H7 (cell line): ENCODE data around the gene CRELD1. TPM values are rescaled to one million over a fixed set of nuclear protein-coding genes. Genes with fewer than 3 reads are reported as not detected.
A peak's percentile ranks its signal among the peaks of the same experiment; 100 is the strongest.
"Not testable (repeated sequence)": the region's sequence is repeated elsewhere in the genome, so short reads cannot be mapped to it uniquely, and the experiment has no call there.

Experiments used
- DNase-seq: peaks from one replicate; pipeline ENCODE4 v3.0.0; 2012
- H3K27me3 ChIP-seq: 2 replicates; pipeline ENCODE4 v1.6.0; 2011; ENCODE audit warnings: mild to moderate bottlenecking, low read length; ENCODE audit not compliant: control insufficient read depth, insufficient read depth
- H3K36me3 ChIP-seq: replicated peaks from 2 replicates; pipeline ENCODE4 v1.5.1; 2011; ENCODE audit warnings: low read length; ENCODE audit not compliant: control insufficient read depth, insufficient read depth
- H3K4me3 ChIP-seq: 2 replicates; pipeline ENCODE4 v1.5.1; 2011; ENCODE audit warnings: low read depth, mild to moderate bottlenecking, control low read depth, low read length, moderate library complexity; ENCODE audit not compliant: insufficient read depth
- total RNA-seq: library from RNA; depleted of rRNA; stranded (reverse); fragments of >200 nt; shearing (Covaris generic); gene quantifications from 2 replicates; pipeline ENCODE4 v1.2.3, GENCODE V29; 2014

CRELD1 gene
- total RNA-seq, 1 experiment from 2014 or later = 22.2 TPM

DNA sequence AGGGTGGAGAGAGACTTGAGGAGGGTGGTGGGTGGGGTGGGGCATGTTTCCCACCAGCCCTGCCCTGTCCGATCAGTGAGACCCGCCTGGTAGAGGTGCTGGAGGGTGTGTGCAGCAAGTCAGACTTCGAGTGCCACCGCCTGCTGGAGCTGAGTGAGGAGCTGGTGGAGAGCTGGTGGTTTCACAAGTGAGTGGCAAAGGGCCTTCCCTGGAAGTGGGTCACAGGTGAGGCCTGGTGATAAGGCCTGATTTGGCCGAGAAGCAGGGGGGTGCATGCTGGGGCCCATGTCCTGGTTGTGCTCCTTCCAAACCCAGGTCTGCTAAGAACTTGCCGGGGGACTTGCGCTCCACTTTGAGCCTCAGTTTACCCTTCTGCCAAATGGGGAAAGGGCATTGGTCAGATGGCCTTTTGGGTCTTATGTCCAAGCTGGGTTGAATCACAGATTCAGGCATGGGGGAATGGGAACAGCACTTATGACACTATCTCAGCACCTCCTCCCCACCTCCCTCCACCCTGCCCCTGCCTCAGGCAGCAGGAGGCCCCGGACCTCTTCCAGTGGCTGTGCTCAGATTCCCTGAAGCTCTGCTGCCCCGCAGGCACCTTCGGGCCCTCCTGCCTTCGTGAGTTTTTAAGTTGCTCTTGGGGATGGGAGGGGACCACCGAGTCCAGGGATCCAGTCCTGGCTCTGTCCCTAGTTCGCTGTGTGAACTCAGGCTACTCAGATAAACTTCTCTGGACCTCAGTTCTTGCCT lies 4.0 kb downstream of the CRELD1 start:
- Histone ChIP-seq H3K27me3 (no peaks in the 10 kb centered on the region), H3K4me3 (no peak overlapping the region), H3K36me3 (no peaks in the 10 kb centered on the region; the same call in 1 of the 2 replicates)
- DNase-seq = no peak

DNA sequence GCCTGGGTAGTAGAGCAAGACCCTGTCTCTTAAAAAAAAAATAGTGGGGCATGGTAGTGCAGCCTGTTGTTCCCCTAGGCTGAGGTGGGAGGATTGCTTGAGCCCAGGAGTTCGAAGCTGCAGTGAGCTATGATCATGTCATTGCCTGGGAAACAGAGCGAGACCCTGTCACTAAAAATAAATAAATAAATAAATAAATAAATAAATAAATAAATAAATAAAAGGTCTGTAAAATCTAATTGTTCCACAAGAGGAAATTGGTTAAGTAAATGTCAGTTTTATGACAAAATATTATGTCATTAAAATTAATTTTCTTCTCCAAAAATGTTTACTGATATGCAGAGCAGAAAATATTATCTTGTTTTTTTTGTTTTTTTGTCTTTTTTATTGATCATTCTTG lies 5.3 kb downstream of the CRELD1 start:
- no peak overlapping the region for H3K4me3 ChIP-seq
- no peaks in the 10 kb centered on the region for H3K27me3 ChIP-seq
- no peak for DNase-seq
- H3K36me3 ChIP-seq = no peaks in the 10 kb centered on the region; the same call in 1 of the 2 replicates

DNA sequence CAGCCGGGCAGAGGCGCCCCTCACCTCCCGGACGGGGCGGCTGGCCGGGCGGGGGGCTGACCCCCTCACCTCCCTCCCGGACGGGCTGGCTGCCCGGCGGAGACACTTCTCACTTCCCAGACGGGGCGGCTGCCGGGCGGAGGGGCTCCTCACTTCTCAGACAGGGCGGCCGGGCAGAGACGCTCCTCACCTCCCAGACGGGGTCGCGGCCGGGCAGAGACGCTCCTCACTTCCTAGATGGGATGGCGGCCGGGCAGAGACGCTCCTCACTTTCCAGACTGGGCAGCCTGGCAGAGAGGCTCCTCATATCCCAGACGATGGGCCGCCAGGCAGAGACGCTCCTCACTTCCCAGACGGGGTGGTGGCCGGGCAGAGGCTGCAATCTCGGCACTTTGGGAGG lies 6.3 kb downstream of the CRELD1 start:
- not testable (repeated sequence) for DNase-seq, H3K36me3 ChIP-seq, H3K27me3 ChIP-seq, H3K4me3 ChIP-seq

DNA sequence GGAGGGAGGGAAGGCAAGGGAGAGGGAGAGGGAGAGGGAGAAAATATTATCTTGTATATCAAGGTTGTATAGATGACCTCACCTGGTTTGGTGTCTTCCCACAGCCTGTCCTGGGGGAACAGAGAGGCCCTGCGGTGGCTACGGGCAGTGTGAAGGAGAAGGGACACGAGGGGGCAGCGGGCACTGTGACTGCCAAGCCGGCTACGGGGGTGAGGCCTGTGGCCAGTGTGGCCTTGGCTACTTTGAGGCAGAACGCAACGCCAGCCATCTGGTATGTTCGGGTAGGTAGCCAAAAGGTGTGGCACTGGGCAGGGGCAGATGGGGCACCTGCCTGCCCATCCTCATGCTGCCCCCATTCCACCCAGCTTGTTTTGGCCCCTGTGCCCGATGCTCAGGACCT lies 7.1 kb downstream of the CRELD1 start:
- Histone ChIP-seq H3K27me3 (no peaks in the 10 kb centered on the region; the same call in none of the 2 replicates), H3K4me3 (no peak overlapping the region), H3K36me3 (no peaks in the 10 kb centered on the region; the same call in 1 of the 2 replicates)
- no peak for DNase-seq

DNA sequence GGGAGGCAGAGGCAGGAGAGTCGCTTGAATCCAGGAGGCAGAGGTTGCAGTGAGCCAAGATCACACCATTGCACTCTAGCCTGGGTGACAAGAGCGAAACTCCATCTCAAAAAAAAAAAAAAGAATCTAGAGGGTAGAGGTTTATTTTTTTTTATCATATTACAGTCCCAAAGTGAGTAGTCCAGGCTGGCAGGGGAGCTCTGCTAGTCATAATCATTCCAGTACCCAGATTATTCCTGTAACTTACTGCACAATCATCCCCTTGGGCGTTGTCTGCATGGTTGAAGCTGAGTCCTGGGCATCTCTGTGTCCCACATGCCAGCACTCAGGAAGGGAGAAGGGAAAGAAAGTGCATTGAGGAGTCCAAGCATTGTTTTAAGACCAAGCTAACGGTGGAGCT lies 8.5 kb downstream of the CRELD1 start:
- peaks cover 3% of the 10 kb centered on the region for H3K27me3 ChIP-seq
- DNase-seq = no peak
- H3K4me3 ChIP-seq = no peak overlapping the region
- H3K36me3 ChIP-seq = no peaks in the 10 kb centered on the region; the same call in 1 of the 2 replicates

DNA sequence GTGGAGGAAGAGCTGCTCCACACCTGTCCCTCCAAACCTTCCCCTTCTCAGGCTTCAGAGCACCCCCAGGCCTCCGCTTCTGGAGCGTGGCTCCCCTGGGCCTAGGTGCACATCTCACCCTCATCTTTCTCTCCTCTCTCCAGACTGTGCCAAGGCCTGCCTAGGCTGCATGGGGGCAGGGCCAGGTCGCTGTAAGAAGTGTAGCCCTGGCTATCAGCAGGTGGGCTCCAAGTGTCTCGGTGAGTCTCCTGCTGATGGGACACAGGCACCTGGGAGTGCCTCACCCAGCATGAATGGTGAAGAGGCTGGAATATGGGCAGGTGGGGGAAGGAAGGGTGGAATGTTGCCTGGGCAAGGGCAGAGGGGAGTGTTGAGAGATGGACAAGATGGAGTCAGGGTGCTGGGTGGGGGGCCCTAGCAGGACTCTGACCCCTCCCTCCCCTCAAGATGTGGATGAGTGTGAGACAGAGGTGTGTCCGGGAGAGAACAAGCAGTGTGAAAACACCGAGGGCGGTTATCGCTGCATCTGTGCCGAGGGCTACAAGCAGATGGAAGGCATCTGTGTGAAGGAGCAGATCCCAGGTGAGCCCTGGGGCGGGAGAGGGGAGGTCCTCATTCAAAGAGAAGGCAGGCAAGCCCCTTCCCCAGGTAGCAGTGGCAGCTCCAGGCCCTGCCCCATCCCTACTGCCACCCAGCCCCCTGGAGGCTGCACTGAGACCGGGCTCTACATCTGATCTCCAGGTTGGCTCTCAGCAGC lies 9.5 kb downstream of the CRELD1 start:
- H3K36me3 ChIP-seq = no peaks in the 10 kb centered on the region; the same call in 1 of the 2 replicates
- peak; percentile 42 for DNase-seq
- peaks cover 7% of the 10 kb centered on the region for H3K27me3 ChIP-seq

DNA sequence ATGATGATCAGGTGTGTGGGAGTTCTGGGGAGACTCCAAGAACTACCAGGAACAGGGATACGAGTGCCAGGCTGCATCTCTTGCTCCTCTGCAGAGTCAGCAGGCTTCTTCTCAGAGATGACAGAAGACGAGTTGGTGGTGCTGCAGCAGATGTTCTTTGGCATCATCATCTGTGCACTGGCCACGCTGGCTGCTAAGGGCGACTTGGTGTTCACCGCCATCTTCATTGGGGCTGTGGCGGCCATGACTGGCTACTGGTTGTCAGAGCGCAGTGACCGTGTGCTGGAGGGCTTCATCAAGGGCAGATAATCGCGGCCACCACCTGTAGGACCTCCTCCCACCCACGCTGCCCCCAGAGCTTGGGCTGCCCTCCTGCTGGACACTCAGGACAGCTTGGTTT lies 10.6 kb downstream of the CRELD1 start:
- H3K4me3 ChIP-seq = no peak overlapping the region
- no peaks in the 10 kb centered on the region; the same call in 1 of the 2 replicates for H3K36me3 ChIP-seq
- no peak for DNase-seq
- peaks cover 7% of the 10 kb centered on the region for H3K27me3 ChIP-seq

More for the DNA sequence above, 9.5 kb downstream of the CRELD1 start:
- H3K4me3 ChIP-seq = no peak overlapping the region

DNA sequence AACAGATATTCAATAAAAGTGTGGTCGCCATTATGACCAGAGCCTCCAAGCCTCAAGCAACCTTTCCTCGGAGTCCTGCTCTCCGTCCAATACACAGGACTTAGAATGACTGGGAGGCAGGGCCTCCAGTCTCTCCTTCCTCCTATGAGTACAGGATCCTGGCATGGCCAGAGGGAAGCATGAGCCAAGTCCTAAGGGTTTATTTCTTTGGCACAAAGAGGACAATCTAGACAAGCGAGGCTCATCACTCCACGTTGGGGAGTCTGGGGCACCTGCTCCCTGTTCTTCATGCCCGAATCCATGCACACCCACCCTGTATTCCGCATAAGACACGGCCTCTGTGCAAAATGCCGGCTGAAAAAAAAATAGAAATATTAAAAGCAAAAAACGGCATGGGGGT lies 11.7 kb downstream of the CRELD1 start:
- Histone ChIP-seq H3K36me3 (no peaks in the 10 kb centered on the region; the same call in 1 of the 2 replicates), H3K27me3 (peaks cover 7% of the 10 kb centered on the region), H3K4me3 (no peak overlapping the region)
- DNase-seq = no peak

DNA sequence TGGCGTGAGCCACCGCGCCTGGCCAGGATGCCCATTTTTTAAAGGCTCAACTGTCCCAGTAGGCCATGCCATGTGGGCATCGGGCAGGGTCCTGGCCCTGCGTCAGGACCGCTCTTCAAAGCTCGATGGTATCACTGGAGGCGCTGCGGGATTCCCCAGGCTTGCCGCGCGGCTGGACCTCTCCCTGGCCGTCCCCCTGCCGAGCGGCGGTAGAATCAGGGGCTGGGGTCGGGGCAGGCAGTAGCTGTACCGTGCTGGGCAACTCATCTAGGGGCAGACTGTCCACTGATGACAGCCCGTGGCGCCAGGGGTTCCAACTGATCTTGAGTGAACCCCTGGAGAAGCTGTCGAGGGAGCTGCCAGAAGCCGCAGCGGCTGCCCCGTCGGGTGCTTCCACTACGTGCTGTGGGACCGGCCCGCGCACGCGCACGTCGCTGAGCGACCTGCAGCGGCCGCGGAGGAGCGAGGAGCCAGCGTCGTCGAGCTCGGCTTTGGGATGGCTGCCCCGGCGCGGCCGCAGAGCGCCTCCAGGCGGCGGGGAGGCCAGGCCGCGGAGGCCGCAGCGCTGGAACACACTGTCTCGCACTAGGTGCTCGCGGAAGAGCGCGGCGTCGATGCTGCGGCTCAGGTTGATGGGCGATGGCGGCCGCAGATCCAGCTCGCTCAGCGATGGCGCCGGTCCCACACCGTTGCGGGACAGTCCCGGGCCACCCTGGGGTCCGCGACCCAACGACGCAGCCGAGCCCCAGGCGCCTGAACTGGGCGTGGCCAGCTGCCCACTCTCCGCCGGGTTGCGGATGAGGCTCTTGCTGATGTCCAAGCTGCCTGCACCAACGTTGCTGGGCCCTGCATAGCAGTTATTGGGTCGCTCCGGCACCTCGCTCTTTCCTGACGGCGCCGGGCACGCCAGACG lies 12.7 kb downstream of the CRELD1 start:
- peaks cover 7% of the 10 kb centered on the region for H3K27me3 ChIP-seq
- DNase-seq = peak; percentile 96
- H3K36me3 ChIP-seq = no peaks in the 10 kb centered on the region; the same call in 1 of the 2 replicates
- peak overlapping the region; percentile 63 for H3K4me3 ChIP-seq

DNA sequence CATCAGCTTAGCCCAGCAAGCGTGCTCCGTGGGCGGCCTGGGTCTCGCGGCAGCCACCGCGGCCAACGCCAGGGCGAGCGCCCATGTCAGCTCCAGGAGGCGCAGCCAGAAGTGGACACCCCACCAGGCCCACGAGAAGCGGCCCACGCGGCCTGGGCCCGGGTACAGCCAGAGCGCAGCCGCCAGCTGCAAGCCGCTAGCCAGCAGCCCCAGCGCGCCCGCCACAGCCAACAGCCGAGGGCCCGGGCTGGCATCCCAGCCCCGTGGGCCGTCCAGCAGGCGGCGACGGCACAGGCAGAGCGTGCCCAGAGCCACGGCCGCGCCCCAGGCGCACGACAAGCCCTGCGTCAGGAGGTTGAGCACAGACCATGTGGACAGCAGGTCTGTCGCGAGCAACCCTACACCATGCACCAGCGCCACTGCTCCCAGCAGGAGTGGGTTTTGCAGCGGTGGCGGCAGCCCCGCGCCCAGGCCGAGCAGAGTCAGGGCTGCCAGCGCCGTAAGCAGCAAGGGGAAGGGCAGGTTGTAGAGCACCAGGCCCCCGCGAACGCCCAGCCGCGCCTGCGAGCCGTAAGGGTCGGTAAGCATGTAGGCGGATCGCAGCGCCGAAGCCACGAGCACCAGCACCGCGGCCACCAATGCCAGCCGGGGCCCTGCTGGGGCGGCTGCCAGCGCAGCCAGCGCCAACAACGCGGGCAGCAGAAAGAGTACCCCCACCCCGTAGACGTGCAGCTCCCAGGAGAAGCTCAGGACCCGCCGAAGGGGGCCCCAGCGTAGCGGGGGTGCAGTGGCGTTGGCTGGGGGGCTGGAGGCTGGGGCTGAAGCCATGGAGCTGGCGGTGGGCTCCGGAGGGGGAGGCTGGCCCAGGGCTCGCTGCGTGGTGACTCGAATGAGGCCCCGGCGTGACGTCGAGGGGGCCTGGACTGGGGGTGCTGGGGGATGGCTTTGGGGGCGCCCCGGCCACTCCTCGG lies 13.7 kb downstream of the CRELD1 start:
- Histone ChIP-seq H3K4me3 (peak overlapping the region; percentile 63), H3K27me3 (peaks cover 8% of the 10 kb centered on the region), H3K36me3 (no peaks in the 10 kb centered on the region; the same call in 1 of the 2 replicates)
- peak; percentile 94 for DNase-seq

DNA sequence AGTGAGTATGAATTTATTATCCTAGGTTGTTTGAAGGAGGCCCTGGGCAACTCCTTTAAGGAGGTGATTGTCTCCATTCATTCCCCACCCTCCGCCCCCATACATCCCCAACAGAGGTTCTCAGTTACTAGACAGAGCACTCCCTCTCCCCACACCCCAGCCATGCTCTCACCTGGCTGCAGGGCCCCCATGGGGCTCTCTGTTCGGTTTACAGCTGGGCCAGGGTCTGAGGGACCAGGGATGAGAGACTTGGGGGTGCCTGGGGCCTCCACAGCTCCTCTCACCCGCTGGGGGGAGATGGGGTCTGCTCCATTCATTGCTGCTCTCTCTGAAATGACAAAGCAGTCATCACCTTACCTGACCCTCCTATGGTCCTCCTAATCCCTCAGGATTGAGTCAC lies 15.0 kb downstream of the CRELD1 start:
- H3K27me3 ChIP-seq = peaks cover 8% of the 10 kb centered on the region

DNA sequence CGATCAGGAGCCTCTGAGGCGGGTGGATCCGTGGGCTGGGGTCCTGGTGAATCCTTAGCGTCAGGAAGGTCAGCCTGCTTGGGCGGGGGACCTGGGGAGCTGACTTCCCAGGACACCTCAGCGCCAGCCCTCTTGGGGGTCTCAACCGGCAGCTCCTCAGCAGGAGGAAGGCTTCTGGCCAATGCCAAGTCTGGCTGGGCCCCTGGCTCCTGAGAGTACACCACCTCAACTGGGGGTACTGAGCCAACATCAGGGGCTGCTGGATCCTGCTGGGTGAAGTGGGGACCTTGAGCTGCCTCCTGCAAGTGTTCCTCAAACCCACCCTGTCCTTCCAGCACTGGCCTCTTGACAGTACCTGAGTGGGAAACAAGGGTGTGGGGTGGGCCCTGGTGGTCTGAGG lies 15.5 kb downstream of the CRELD1 start:
- Histone ChIP-seq H3K36me3 (no peaks in the 10 kb centered on the region; the same call in 1 of the 2 replicates), H3K27me3 (peaks cover 8% of the 10 kb centered on the region), H3K4me3 (no peak overlapping the region)
- DNase-seq = peak; percentile 26

More for the DNA sequence above, 15.0 kb downstream of the CRELD1 start:
- Histone ChIP-seq H3K4me3 (no peak overlapping the region), H3K36me3 (no peaks in the 10 kb centered on the region; the same call in 1 of the 2 replicates)
- peak; percentile 24 for DNase-seq

DNA sequence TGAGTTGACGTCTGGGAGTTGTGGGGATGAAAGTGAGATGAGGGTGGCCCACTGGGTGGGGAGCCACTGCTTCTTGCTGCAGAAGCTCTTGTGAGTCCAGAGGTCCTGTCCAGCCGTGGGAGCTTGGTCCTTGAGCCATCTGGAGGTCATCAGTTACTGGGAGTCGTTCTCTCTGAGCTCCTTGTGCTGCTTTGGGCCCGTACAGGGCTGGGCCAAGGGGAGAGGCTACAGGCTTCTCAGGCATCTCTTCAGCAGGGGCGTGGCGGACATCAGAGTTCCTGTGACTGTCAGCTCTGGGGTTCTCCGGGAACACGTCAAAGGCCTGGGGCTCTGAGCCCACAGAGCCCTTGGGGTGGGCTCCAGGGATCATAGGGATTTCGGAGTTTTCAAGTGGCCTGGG lies 16.0 kb downstream of the CRELD1 start:
- Histone ChIP-seq H3K4me3 (no peak overlapping the region), H3K27me3 (peaks cover 8% of the 10 kb centered on the region), H3K36me3 (no peaks in the 10 kb centered on the region; the same call in 1 of the 2 replicates)
- no peak for DNase-seq
